GM21529 (cell line): ENCODE data around the gene RBM6.
"Not testable (repeated sequence)": the region's sequence is repeated elsewhere in the genome, so short reads cannot be mapped to it uniquely, and the experiment has no call there.

Source experiments
- ATAC-seq: cut with Tn5 transposase; IDR thresholded peaks from one replicate; pipeline ENCODE4 v1.9.1; 2021; ENCODE audit not compliant: unreplicated experiment

RBM6 gene

DNA sequence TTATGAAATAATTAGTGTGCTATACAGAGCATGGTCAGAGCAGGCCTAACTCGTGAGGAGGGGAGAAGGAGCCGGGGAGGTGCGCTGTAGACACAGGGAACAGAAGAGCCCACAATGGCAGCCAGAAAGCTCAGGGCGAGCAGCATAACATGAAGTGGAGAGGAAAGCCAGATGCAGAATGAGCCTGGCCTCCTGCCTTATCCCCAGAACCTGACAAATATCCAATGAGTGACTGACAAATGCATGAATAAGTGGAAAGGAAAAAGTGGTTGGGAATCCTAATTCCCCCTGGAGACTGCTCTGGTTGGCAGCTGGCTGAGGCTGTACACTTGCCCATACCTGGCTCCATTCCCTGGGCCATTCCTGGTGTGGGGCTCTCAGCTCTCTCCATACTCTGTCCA is 27.1 kb upstream of the RBM6 start:
- ATAC-seq = no peak

DNA sequence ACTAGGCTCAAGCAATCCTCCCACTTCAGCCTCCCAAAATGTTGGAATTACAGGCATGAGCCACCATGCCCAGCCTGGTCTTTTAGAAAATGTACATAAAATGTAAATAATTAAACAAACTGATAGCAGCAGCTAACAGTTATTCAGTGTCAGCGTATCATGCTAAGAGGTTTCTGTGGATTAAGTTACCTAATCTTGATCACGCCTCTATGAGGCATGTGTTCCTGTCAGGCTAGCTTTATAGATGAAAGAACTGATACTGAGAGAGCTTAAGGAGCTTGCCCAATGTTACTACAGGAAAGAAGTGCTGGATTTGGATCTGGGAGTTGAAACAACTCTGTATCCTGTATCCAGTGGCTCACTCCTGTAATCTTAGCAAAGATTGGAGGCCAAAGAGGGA is 25.0 kb upstream of the RBM6 start:
- ATAC-seq = no peak

DNA sequence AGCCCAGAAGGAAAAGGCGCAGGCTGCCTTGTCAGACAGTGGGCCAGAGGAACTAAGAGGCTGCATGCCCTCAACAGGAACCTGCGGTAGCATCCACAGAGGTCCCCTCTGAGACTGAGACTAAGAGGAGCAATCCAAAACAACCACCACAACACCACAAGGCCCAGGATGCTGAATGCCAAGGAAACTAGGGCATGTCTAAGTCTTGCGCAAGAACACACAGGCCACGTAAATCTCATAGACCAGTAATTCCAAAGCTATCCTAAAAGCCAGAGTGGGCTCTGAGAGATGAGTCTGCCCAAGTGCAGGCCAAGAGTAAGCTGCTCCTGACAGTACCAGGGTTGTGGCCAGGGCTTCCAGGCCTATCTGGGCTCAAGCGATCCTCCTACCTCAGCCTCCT is 23.3 kb upstream of the RBM6 start:
- ATAC-seq = no peak

DNA sequence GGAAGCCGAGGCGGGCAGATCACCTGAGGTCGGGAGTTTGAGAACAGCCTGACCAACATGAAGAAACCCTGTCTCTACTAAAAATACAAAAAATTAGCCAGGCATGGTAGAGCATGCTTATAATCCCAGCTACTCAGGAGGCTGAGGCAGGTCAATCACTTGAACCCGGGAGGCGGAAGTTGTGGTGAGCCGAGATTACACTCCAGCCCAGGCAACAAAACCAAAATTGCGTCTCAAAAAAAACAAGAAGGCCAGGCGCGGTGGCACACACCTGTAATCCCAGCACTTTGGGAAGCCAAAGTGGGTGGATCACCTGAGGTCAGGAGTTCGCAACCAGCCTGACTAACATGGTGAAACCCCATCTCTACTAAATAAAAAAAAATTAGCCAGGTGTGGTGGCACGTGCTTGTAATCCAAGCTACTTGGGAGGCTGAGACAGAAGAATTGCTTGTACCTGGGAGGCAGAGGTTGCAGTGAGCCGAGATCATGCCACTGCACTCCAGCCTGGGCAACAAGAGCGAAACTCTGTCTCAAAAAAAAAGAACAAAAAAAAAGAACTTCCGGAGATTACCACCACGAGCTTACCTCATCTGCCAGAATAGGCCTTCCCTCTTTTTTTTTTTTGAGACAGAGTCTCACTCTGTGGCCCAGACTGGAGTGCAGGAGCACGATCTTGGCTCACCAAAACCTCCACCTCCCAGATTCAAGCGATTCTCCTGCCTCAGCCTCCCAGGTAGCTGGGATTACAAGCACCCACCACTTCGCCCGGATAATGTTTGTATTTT is 22.0 kb upstream of the RBM6 start:
- not testable (repeated sequence) for ATAC-seq

DNA sequence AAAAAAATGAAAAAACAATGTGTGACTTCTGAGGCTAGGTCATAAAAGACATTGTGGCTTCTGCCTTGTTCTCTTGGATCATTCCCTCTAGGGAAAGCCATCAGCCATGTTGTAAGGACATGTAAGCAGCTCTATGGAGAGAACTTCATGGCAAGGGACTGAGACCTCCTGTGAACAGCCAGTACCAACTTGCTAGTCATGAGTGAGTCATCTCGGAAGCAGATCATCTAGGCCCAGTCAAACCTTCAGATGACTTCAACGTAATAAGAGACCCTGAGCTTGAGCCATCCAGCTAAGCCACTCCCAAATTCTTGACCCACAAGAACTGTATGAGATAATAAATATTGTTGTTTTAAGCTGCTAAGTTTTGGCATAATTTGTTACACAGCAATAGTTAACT is 15.3 kb upstream of the RBM6 start:
- ATAC-seq = no peak

DNA sequence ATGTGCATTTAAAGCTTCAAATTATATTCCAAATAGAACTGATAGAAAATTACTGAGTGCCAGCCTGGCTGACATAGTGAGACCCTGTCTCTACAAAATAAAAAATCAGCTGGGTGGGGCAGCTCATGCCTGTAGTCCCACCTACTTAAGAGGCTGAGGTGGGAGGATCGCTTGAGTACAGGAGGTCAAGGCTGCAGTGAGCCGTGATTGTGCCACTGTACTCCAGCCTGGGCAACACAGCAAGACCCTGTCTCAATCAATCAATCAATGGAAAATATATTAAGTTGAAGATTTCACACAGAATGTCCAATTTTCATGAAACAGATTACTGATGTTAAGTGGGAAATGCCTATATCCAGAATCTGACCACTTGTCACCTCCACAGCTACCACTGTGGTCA is 14.5 kb upstream of the RBM6 start:
- ATAC-seq = no peak

DNA sequence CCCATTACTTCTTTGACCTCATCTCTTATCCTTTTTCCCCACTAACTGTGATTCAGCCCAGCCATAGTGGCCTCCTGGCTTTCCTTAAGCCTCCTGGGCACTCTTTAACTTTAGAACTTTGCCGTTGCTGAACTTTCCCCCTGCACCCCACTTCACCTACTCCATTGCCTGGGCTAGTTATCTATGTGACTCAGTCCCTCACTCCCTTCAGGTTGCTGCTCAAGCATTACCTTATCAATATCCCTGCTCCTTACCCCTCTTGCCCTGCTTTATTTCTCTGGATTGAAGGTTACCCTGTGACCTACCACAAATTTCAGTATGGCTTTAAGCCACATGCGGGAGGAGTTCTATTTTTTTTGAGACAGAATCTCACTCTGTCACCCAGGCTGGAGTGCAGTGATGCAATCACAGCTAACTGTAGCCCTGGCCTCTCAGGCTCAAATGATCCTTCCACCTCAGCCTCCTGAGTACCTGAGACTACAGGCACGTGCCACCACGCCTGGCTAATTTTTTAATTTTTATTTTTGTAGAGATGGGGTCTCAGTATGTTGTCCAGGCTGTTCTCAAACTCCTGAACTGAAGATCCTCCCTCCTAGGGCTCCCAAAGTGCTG is 13.7 kb upstream of the RBM6 start:
- ATAC-seq = no peak

DNA sequence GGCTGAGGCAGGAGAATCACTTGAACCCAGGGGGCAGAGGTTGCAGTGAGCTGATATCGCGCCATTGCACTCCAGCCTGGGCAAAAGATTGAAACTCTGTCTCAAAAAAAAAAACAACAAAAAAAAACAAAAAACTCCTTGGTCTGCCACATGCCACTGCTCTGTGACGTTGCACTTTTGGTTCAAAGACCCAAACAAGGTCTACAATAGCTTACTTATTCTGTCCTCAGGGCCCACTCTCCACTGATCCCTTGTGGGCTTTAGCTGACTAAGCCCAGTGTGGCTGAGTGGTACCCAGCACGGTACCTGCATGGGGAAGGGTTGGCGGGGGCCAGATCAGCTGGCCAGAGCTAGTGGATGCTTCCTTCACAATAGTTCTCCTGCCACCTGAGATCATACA is 12.2 kb upstream of the RBM6 start:
- ATAC-seq = no peak

DNA sequence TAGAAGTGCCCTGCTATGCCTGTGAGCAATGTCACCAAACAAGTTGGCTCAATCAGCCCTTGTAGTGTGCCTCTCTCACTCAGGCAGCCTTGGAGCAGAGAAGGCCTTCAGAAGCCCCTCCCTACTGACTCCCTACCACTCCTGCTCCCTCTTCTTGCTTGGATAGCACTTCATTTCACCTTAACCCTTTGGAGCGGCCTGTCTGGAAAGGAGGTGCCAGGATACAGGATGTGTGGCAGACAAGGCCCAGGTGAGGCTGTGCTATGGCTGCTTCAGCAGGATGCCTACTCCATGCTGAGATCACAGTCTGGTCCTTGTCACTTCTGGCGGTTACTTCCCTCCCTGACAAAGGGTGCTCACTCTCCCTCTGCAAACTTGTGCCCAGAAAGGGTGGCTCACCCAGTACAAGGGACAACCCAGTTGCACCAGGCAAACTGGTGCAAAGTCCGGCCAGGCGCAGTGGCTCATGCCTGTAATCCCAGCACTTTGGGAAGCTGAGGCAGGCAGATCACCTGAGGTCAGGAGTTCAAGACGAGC is 11.4 kb upstream of the RBM6 start:
- ATAC-seq = no peak

DNA sequence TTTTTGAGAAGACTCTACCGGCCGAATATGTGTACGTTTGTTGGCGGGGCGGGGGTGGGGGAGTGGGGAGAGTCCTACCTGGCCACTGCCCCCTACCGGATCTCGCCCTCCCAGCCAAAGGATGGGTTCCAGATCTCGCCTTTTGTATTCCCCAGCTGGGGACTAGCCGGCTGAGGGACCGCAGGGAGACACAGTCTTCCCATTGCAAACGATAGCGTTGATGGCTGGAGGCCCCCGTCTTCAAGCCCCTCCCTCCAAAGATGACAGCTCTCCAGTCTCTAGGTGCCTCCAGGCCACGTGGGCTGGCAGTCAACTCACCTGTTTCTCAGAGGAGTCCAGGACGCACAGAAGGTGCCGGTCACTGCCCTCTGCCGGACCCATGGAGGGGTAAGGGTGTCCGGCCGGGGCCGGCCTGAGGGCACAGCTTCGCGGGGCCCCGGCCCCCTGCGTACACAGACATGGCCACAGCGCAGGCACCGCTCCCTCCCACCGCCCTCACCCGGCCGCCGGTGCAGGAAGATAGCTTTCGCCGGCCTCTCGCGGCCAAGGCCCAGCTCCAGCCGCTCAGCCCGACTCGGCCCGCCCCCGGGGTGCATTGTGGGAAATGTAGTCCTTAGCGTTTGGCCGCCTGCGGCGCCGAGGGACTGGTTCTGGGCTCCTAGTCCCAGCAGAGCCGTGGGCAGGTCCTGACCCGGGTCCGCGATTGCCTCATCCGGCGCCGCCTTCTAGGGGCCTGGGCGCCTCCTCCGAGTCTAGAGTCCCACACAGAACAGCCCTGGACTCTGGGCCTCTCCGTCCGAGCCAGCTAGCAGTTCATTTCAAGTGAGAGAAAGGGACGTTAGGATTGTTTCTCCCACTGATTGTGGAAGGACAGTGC is 10.4 kb upstream of the RBM6 start, which contains the start of gene MON1A:
MON1A (minus strand) TSS at position 521 of the 877 bp plus-strand sequence. CDS start 16,465 bp downstream, outside the sequence.
- ATAC-seq = peak; percentile 89

DNA sequence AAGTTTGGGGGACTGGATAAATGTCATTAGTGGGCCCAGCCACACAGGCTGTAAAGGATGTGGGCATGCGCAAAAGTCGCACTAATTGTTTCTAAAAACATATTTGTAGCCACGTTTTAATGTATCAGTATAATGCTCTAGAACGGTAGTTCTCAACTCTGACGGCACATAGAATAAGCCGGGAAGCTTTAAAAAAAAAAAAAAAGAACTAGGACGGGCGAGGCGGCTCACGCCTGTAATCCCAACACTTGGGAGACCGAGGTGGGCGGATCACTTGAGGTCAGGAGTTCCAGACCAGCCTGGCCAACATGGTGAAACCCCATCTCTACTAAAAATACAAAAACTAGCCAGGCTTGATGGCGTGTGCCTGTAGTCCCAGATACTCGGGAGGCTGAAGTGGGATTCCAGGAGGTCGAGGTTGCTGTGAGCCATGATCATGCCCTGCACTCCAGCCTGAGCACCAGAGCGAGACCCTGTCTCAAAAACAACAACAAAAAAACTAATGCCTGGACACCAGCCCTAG is 9.7 kb upstream of the RBM6 start:
- ATAC-seq = no peak

DNA sequence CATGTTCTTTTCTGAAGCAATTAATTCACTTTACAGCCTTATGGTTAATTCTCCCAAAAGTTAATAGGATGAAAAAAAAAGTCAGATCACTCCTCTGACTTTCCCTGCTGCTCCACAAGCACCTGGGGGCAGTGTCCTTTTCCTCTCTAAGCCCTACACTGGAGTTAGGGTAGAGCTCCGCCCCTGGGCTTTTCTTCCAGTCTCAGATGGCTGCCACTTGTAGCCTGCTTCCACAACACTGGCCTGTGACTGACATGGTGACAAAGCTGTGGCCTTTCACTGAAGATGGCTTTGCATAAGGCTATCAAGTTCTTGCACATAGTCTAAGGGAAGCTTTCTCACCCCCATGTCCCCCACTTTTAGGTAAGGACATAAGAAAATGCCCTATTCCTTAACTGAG is 9.0 kb upstream of the RBM6 start:
- ATAC-seq = no peak

DNA sequence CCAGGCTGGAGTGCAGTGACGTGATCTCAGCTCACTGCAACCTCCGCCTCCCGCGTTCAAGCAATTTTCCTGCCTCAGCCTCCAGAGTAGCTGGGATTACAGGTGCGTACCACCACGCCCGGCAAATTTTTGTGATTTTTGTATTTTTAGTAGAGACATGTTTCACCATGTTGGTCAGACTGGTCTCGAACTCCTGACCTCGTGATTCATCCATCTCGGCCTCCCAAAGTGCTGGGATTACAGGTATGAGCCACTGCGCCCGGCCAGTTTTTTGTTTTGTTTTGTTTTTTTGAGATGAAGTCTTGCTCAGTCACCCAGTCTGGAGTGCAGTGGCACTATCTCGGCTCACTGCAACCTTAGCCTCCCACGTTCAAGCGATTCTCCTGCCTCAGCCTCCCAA is 7.7 kb upstream of the RBM6 start:
- ATAC-seq = not testable (repeated sequence)

DNA sequence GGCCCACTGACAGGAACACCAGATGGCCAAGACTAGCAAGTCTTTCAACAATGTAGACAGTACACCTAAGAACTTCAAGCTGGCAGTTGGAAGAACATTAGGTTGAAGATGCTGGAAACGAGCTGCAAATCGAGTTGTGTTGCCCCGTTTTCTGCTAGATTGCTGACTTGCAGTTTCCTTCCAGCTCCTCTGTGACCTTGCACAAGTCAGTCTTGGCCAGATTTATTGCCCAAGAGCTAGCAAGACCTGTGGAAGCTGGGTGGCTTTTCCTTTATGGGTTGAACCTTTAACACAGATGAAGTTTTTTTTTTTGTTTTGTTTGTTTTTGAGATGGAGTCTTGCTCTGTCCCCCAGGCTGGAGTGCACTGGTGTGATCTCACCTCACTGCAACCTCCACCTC is 2.9 kb upstream of the RBM6 start:
- no peak for ATAC-seq

DNA sequence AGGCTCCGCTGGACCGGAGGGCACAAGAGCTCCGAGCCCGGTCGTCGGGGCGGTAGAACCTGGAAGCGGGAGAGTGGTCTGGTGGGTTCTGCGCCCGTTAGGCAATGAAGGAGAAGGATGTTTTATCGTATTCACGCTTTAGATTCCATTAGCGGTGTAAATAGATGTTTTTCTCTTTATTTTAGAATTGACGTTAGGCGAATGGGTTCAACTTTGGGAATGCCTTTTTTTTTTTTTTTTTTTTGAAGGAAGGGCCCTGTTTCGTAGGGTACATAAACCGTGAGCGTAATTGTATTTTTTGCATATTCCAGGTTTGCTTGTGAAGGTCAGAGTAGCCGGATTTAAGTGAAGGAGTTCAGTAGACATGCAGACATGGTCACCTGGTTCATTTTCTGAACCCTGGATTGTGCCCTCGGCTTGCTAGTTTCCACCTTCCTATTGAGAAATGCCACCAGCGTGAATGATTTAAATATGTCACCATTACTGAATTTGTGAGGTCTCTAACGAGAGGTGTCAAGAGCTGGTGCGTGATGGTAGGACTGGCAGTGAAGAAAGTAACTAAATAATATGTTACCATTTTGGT is 808 bp downstream of the RBM6 start:
- ATAC-seq = no peak

DNA sequence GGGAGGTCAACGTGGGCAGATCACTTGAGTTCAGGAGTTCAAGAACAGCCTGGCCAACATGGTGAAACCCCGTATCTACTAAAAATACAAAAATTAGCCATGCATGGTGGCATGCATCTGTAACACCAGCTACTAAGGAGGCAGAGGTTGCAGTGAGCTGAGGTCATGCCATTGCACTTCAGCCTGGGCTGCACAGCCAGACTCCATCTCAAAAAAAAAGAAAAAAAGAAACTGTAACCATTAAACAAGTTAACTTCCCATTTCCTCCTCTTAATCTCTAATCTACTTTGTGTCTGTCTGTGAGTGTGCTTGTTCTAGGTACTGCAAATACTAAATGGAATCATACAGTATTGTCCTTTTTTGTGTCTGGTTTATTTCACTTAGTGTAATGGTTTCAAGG is 2.7 kb downstream of the RBM6 start:
- no peak for ATAC-seq

DNA sequence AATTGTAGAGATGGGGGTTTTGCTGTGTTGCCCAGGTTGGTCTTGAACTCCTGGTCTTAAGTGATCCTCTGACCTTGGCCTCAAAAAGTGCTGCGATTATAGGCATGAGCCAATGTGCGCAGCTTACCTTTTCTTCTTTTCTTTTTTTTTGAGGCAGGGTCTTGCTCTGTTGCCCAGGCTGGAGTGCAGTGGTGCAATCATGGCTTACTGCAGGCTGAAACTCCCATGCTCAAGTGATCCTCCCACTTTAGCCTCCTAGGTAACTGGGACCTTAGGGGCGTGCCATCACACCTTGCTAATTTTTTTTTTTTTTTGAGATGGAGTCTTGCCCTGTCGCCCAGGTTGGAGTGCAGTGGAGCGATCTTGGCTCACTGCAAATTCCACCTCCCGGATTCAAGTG is 13.0 kb downstream of the RBM6 start:
- no peak for ATAC-seq

DNA sequence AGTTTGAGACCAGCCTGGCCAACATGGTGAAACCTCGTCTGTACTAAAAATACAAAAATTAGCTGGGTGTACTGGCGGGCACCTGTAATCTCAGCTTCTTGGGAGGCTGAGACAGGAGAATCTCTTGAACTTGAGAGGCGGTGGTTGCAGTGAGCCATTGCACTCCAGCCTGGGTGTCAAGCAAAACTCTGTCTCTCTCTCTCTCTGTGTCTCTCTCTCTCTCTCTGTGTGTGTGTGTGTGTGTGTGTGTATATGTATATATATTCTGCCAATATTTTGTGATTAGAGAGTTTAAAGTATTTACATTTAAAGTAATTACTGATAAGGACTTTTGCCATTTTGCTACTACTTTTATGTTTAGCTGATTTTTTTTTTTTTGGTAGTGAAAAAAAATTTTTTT is 15.7 kb downstream of the RBM6 start:
- ATAC-seq = no peak

DNA sequence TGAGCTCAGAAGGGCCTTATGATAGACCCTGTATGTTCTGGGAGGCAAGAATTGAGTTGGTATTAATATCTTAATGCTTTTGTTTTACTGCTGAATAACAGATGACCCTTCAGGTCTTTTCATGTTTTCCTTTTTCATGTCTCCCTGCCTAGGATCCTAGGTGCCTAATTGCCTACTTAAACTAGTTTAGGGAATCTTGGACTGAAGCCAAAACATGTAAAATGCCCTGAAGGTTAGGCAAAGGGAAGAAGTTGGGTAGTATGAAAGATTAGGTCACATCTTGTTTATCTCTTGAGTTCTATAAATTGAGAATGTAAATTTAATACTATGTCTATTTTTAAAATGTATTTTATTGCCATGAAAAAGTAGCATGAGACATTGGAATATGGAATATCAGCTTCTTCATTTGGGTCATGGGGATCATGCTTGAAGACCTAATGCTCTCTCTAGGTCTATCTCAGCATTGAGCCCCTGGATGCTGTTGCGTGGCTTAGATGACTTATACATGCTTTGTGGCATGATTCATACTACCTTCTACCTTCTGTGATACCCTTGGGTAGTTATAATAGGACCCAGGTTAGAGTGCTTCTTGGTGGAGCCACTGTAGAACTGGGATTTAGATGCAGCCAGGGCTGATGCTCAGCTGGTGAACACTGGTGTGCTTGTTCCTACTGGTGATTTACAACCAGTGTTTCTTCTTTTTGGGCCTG is 26.4 kb downstream of the RBM6 start:
- ATAC-seq = no peak

DNA sequence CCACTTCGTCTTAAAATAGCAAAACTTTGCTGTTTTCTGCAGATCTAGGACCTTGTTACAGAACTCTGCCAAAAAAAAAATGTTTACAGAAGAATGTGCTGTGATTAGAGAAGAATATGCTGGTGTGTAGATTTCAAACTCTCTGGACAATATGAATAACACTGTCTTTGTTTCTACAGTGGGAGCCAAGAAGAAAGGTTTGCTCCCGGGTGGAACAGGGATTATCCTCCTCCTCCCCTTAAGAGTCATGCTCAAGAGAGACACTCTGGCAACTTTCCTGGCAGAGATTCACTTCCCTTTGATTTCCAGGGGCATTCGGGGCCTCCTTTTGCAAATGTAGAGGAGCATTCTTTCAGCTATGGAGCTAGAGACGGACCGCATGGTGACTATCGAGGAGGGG is 27.3 kb downstream of the RBM6 start:
- ATAC-seq = no peak
